ENCODE results near the gene RIN3. TPM values are rescaled to one million over a fixed set of nuclear protein-coding genes. Genes with fewer than 3 reads are reported as not detected.

The RIN3 gene
- total RNA-seq, 1 donor from 2014 or later, result 0.22 TPM

- Histone ChIP-seq H2AFZ (replicated peaks) (no peak overlapping the region), H4K20me1 (ENCODE audit: low read depth) (no peaks in the 10 kb centered on the region), H3K9me3 (ENCODE audit: low read depth) (no peaks in the 10 kb centered on the region), H3K27me3 (peaks cover 37% of the 10 kb centered on the region), H3K9ac (no peak overlapping the region), H3K4me2 (no peak overlapping the region), H3K36me3 (no peaks in the 10 kb centered on the region), H3K4me3 (no peak overlapping the region), H3K27ac (no peak overlapping the region), H3K4me1 (no peaks in the 10 kb centered on the region), H3K79me2 (ENCODE audit: low read depth) (no peaks in the 10 kb centered on the region), H3F3A (ENCODE audit: low read depth) (no peaks in the 10 kb centered on the region)
- no peak for DNase-seq (ENCODE audit: low spot score)
- H3K27ac Mint-ChIP-seq, result no peak overlapping the region
- TF ChIP-seq EZH2 (IDR thresholded peaks at IDR 0.05) (no peak), CTCF (IDR thresholded peaks at IDR 0.05) (no peak), EZH2phosphoT487 (IDR thresholded peaks at IDR 0.05) (no peak)
- no peaks in the 10 kb centered on the region for H3K36me3 Mint-ChIP-seq
- no peak overlapping the region for H3K4me3 Mint-ChIP-seq
- H3K27me3 Mint-ChIP-seq (ENCODE audit: insufficient read depth, low read depth), result peaks cover 9% of the 10 kb centered on the region
- H3K4me1 Mint-ChIP-seq, result no peaks in the 10 kb centered on the region
- no peaks in the 10 kb centered on the region for H3K9me3 Mint-ChIP-seq
These were observed 5.9 kb downstream of the RIN3 start for GRCh38 chr14:92519246-92520101.

- H3K27ac Mint-ChIP-seq, result no peak overlapping the region
- no peaks in the 10 kb centered on the region for H3K9me3 Mint-ChIP-seq
- H3F3A ChIP-seq (ENCODE audit: low read depth), result no peaks in the 10 kb centered on the region
- H2AFZ ChIP-seq (replicated peaks), result no peak overlapping the region
- no peaks in the 10 kb centered on the region for H3K4me1 ChIP-seq
- H3K27me3 ChIP-seq, result peaks cover 28% of the 10 kb centered on the region
- peaks cover 9% of the 10 kb centered on the region for H3K27me3 Mint-ChIP-seq (ENCODE audit: insufficient read depth, low read depth)
- no peaks in the 10 kb centered on the region for H3K79me2 ChIP-seq (ENCODE audit: low read depth)
- no peak overlapping the region for H3K4me2 ChIP-seq
- H3K9me3 ChIP-seq (ENCODE audit: low read depth), result no peaks in the 10 kb centered on the region
- no peaks in the 10 kb centered on the region for H4K20me1 ChIP-seq (ENCODE audit: low read depth)
- no peak overlapping the region for H3K9ac ChIP-seq
- H3K4me3 Mint-ChIP-seq, result no peak overlapping the region
- no peak for DNase-seq (ENCODE audit: low spot score)
- H3K27ac ChIP-seq, result no peak overlapping the region
- no peaks in the 10 kb centered on the region for H3K36me3 ChIP-seq
- H3K4me3 ChIP-seq, result no peak overlapping the region
- H3K4me1 Mint-ChIP-seq, result no peaks in the 10 kb centered on the region
- TF ChIP-seq EZH2 (IDR thresholded peaks at IDR 0.05) (no peak), CTCF (IDR thresholded peaks at IDR 0.05) (no peak), EZH2phosphoT487 (IDR thresholded peaks at IDR 0.05) (no peak)
- no peaks in the 10 kb centered on the region for H3K36me3 Mint-ChIP-seq
These were observed 6.8 kb downstream of the RIN3 start for GRCh38 chr14:92520102-92521057.

- Histone ChIP-seq H3K9me3 (ENCODE audit: low read depth) (no peaks in the 10 kb centered on the region), H3K9ac (no peak overlapping the region), H3K4me3 (no peak overlapping the region), H4K20me1 (ENCODE audit: low read depth) (no peaks in the 10 kb centered on the region), H3F3A (ENCODE audit: low read depth) (no peaks in the 10 kb centered on the region), H2AFZ (replicated peaks) (no peak overlapping the region), H3K27me3 (peaks cover 21% of the 10 kb centered on the region), H3K4me1 (no peaks in the 10 kb centered on the region), H3K79me2 (ENCODE audit: low read depth) (no peaks in the 10 kb centered on the region), H3K4me2 (no peak overlapping the region), H3K27ac (no peak overlapping the region), H3K36me3 (no peaks in the 10 kb centered on the region)
- Mint-ChIP-seq H3K27me3 (ENCODE audit: insufficient read depth, low read depth) (peaks cover 9% of the 10 kb centered on the region), H3K4me3 (no peak overlapping the region), H3K36me3 (no peaks in the 10 kb centered on the region), H3K9me3 (no peaks in the 10 kb centered on the region), H3K27ac (no peak overlapping the region), H3K4me1 (no peaks in the 10 kb centered on the region)
- TF ChIP-seq CTCF (IDR thresholded peaks at IDR 0.05) (no peak), EZH2 (IDR thresholded peaks at IDR 0.05) (no peak), EZH2phosphoT487 (IDR thresholded peaks at IDR 0.05) (no peak)
- DNase-seq (ENCODE audit: low spot score), result no peak
These were observed 7.5 kb downstream of the RIN3 start for GRCh38 chr14:92521058-92521415.

Data from neural progenitor cell (in vitro differentiated cells).